Stimulated activated CD8-positive, alpha-beta memory T cell treated with anti-CD3 and anti-CD28 coated beads, Interleukin-12 subunit alpha, Interleukin-12 subunit beta, amount 100 ng/mL, for 24 hours (primary cell): Measurements from ENCODE around the gene NKAIN2.
"Not testable (repeated sequence)": the region's sequence is repeated elsewhere in the genome, so short reads cannot be mapped to it uniquely, and the experiment has no call there.

Experiments
- DNase-seq: peaks from one replicate; pipeline ENCODE4 v3.0.0-alpha.2; 2020; ENCODE audit errors: extremely low read depth

NKAIN2 gene

DNA sequence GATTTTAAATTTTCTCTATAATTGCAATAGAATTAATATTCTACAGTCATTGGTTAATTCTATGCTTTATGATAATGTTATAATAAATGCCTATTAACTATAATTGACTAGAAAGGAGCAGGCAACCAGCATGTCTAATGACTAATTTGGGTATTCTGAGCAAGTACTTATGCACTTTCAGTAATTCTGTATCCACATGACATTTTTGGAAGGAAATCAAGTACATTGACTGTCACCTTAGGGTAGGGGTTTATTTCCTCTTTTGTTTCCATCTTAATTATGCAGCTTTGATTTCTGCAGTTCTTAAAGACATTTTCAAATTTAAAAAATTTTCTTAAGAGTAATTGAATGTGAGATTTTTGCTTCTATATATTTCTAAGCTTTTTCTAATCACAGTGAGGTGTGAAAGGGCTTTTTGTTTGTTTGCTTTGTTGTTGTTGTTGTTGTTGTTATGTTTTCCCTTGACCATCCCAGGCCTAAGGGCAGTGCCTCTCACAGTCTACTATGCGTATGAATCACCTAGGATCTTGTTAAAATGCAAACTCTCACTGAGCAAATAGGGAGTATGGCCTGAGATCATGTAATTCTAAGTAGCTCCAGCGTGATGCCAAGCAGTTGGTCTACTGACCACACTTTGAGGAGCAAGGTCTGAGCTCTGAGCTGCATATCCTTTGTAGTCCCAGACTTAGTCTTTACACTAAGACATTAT lies 691.4 kb downstream of the NKAIN2 start:
- DNase-seq, result no peak

DNA sequence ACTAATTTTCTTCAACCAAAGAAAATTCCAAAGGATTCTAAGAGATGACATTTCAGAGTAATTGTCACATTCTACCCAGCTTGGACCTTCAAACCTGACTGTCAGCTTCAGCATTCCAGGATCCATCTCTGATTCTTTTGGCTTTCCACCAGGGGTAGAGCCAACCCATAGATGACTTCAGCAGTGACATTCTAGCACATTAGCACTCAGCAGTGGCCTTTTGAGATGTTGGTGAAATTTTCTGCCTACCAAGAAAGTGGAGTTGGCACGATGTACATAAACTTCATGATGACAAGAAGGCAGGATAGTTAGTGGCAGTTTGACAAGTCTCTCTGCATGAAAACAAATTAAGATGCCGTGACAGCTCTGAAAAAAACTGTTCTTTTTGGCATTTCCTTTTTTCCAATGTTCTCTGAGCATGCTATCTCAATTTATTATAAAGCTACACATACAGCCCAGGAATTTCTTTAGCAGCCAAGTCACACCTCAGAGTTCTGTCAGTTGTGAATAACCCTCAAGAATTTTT lies 692.1 kb downstream of the NKAIN2 start:
- DNase-seq, result no peak

DNA sequence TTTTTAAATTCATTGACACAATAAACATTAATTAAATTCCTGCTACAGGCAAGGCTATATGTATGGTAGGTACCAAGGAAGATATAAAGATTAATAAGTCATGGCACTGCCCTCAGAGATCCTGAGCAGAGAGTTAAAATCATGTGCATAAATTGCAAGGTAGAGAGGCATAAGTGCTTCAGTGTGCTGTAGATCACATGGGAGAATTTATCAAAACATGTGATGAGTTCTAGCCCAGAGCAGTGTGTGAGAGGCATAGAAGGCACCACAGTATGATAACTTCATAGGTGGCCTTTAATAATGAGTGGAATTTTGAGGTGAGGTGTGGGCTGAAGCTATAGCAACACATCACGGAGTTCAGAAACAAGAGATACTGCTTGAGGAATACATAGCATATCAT lies 692.7 kb downstream of the NKAIN2 start:
- no peak for DNase-seq

DNA sequence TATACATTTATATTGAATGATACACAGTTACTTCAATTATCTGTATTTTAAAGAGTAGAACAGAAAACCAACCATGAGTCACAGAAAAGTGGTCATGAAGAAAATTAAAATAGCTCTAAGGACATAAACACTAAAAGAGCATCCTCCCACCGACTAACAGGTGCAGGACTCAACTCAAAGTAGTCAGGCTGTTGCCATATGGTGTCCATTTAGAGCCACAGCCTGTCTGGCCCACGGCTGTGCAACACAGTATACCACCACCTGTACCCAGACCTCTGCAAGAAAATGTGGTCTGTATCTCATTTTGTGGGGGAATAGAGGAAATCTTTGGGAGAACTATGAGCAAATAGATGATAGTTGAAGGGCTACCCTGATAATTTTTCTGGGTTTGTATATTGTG lies 708.8 kb downstream of the NKAIN2 start:
- no peak for DNase-seq

- no peak for DNase-seq
These were observed 713.7 kb downstream of the NKAIN2 start for GRCh38 chr6:124517339-124517738.

GRCh38 chr6:124520514-124520913 lies 716.8 kb downstream of the NKAIN2 start:
- DNase-seq, result no peak

DNA sequence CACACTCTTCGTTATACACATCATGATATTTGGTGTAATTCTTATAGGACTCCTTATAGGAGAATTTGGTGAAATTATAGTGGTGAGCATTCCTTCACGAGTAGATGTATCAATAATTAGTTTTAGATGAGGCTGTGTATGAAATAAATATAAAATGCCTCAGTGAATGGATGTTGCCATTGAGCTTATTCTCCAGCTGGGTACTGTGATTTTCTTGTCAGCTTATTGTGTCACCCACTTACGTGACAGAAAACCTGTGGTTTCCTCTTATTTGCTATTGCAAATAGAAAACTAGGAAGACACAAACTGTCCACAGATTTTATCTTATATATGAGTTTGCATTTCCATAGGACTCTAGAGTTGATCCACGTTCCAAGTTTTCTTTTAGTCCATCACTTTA lies 718.7 kb downstream of the NKAIN2 start:
- DNase-seq, result no peak

DNA sequence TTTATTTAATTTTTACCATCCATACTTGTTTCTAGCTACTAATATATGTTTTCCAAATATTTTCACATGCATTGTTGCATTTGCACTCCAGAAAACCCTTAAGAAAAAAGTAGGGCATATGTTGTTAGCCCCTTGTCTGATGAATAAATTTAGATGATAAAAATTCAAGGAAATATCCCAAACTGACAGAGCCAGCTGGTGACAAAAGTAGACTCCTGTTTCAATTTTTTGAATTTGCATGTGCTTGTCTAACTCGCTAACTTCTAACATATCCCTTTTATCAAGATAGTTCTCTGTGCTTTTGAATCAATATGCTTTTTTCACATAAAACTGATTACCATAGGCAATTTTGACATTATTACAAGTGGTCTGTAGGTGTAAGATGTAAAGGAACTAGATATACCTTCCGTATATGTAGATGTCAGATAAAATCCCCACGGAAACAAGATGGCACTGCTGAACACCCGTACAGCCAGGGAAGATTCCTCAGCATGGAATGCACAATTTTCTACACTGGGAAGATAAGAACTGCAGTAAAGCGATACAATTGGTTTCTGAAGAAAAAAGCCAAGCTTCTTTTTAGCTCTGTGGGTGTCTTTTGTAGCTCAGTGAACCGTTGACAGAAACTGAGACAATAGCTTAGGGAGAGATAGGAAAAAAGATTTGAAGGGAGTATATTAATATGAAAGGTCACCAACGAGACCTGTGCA lies 721.0 kb downstream of the NKAIN2 start:
- no peak for DNase-seq

DNA sequence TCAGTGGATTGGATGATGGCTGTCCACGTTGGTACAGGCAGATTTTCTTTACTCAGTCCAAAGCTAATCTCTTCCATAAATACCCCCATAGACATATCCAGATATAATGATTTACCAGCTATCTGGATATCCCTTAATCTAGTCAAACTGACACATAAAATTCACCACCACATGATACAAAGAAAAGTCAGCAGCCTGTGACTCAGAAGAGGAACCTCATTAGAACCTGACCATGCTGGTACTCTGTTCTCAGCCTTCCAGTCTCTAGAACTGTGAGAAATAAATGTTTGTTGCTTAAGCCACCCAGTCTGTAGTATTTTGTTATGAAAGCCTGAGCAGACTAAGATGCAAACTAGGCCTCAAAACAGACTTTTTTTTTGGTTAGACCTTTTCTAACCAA lies 727.3 kb downstream of the NKAIN2 start:
- DNase-seq, result no peak

- DNase-seq, result no peak
These were observed 731.6 kb downstream of the NKAIN2 start for GRCh38 chr6:124535299-124535698.

GRCh38 chr6:124535746-124536145 lies 732.1 kb downstream of the NKAIN2 start:
- DNase-seq, result no peak

- no peak for DNase-seq
These were observed 732.6 kb downstream of the NKAIN2 start for GRCh38 chr6:124536157-124536841.

- no peak for DNase-seq
These were observed 733.2 kb downstream of the NKAIN2 start for GRCh38 chr6:124536842-124537191.

GRCh38 chr6:124539096-124539495 lies 735.4 kb downstream of the NKAIN2 start:
- no peak for DNase-seq

GRCh38 chr6:124541573-124541972 lies 737.9 kb downstream of the NKAIN2 start:
- DNase-seq, result no peak

DNA sequence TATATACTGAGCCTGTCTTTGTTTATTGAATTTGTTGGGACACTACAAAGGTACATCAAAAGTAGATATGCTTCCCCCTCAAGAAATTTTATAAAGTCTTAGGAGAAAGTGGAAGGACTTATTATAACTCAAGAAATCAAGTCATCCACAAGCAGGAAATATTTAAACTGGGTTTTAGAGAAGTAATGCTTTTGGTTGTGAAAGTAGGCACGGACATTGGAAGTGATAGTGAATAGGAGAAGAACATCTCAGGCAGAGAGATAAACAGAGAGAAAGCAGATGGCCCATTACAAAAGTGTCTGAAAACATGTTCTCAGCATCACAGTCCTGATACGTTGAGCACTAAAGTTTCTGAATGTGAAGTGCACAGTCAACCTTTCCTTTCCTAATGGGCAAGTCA lies 742.9 kb downstream of the NKAIN2 start:
- DNase-seq, result no peak

- no peak for DNase-seq
These were observed 748.1 kb downstream of the NKAIN2 start for GRCh38 chr6:124551711-124552233.

DNA sequence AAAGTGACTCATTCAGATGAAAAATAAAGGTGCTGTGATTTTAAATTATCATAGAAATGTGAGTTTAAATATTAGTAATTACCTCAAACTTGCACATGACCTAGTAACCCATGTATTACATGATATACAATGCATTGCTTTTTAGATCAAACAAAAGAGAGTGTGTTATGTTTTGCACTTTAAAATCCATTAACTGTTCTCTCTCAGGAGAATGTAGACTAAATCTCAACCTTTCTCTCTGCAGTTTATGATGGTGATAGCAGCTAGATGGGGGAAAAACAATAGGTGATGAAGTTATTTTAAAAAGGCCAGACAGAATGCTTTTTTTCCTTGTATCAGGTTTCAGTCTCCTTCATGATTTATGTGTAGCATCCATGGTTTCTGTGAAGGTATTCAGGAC lies 754.2 kb downstream of the NKAIN2 start:
- no peak for DNase-seq

GRCh38 chr6:124560078-124560477 lies 756.4 kb downstream of the NKAIN2 start:
- not testable (repeated sequence) for DNase-seq

DNA sequence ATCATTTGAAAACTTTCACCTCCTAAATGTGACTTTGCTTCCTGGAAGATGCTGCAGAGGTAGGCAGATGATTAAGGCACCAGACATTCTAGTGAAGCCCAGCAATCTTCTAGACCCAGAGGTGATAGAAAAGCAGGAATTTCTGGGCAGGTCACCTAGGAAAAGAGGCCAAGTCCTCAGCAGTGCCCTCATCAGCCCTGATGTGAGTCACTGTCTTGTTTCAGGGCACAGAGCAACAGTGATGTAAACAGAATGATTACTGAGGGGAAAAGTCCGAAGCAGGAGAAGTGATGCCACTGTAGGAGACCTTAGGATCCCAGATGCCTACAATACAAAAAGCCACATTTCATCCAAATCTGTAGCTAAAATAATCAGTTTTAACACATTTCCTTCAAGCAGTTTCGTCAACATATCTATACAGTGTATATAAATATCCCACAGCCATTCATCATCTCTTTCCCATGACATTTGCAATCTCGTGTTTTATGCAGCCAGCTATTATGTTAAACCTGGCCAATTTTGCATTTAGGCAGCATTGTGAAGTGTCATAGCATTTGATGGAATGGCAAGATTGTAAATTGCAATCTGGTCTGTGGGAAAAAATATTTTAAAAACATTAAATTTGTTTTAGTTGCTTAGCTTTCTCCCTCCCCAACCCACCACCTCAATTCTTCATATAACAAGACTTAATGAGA lies 757.4 kb downstream of the NKAIN2 start:
- DNase-seq, result no peak

DNA sequence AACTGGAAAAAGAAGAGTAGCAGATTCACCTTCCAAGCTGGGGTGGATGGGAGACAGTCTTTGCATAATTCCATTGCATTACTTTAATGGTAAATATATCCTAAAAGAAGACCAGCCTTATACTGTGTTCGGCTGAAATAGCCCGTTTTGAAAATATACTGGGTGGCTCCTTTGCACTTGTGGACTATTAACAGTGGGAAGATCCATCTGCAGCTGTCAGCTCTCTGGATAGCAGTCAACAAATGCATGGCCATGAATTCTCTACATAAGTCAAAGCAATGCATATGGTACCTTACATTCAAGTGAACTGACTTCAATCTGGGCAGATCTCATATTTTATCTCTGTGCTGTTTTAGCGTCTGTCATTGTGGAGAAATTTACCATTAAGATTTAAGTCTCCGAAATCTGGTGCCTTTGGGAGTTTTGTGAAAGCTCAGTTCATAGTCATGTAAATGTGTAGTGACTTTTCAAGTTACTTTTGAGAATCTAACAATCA lies 758.0 kb downstream of the NKAIN2 start:
- DNase-seq, result no peak

GRCh38 chr6:124564125-124564524 lies 760.5 kb downstream of the NKAIN2 start:
- not testable (repeated sequence) for DNase-seq
